Activated CD4-positive, CD25-positive, alpha-beta regulatory T cell treated with anti-CD3 and anti-CD28 coated beads, Interleukin-2, amount 50 U/mL, for 72 hours (primary cell): ENCODE results near the gene ACTR3.

ENCODE experiments used
- DNase-seq: peaks from one replicate; pipeline ENCODE4 v3.0.0; 2021

ACTR3 gene

DNA sequence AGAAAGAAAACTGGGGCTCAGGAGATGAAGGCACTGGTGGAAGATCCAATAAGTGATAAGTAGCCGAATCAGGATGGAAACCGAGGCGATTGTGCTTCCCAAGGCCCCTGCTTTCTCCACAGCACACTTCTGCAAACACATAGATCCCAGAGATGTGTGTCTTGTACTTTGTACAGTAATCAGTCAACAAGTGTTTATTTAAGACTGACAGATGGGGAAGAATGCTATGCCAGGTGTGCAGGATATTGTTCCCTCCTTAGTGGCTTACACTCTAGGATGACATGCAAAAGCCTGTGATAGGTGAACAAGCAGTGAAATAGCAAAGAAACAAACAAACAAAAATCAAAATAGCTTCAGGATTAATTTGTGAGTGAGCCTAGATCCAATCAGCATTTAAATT, 116.6 kb downstream of the ACTR3 start:
- no peak for DNase-seq

DNA sequence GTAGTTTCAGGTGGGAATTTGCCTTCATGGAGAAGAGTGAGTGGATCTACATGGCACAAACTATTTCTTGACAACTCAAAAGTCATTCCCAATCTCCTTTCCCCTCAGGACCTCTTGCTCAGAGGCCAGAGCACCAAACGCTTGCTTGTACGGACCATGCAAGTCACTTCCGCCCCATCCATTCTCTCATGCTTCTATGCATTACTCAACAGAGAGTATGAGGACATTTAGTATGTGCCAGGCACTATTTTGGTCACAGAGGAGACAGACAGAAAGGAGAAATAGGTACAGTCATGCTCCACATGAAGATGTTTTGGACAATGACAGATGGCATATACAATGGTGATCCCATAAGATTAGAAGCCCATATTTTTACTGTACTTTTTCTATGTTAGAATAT, 117.5 kb downstream of the ACTR3 start:
- DNase-seq, result no peak

DNA sequence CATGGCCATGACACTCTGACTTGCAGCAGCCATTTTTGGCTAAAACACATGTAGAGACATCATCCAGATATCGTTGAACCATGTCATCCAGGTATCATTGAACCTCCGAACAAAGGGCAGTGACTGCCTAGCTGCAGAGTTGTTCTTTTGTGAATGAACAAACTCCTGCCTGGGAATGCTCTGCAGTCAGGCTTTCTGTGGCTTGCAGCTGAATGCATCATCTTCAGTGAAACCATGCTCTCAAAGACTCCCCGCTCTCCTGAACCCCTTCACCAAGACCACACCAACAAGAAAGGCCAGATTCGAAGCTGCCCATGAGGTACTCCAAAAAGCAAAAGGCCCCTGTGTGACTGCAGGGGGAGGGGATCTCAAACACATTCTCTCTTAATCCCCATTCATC, 118.8 kb downstream of the ACTR3 start:
- no peak for DNase-seq

DNA sequence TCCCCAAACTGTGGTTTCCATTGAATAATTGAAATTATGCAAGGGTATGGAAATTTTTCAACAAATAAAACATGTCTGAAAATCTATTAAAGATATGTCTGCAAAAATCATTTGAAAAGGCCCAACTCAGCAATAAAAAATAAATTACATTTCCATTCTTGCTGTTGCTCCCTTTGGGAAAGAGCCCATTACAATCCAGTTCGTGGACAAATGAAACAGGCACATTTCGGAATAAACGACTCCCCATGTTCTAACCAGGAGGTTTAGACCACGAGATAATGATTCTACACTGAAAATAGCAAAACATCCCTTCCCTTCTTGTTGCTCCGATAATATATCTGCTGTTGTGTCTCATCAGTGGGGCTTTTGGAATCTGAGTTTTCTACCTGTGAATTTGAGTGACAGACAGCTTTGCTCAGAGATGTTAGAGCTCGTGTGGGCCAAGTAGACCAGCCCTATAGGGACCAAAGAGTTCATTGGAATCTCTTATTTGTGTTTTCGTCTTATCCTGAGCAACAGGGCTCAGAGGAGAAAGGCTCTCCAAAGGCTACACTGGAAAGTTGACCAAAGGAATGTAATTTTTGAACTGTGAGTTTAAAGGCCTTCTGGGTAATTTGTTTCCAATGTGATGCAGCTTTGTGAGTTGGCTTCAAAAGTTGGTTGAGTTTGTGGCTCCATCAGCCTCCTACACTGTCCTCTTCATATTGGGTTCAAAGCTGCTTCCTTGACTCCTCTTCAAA, 119.5 kb downstream of the ACTR3 start:
- no peak for DNase-seq

DNA sequence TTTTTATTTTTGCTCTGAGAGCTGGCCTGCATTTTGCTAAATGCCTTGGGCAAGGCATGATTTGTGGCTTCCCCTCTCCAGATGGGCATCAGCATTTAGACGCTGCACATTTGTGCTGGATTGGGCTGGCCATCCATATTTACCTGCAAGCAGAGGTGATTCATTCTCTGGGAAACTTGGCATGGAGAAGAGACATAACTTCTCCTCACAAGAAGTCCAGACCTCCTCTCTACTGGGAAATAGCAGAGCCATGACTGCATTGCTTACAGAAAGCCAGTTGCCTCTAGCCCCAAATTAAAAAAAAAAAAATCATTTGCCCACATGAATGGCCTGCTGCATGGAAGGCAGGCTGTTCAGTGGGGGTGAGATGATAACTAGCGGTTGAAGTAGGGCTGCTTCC, 120.1 kb downstream of the ACTR3 start:
- no peak for DNase-seq

DNA sequence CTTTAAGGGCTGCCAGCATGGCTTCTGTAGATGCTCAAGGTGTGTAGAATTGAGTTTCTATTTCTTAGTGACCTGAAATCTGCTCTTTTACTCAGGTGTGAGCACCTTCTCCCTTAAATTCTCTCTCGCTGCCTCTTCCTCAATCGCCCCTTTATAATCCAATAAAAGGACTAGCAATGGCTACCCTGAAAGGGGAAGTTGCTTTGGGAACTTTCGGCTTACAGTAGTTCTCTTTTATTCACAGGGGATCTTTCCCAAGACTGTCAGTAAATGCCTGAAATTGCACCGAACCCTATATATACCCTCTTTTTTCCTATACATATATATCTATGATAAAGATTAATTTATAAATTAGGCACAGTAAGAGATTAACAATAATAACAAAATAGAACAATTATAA, 121.8 kb downstream of the ACTR3 start:
- no peak for DNase-seq
